Right kidney (tissue), 1 donor: ENCODE results near the gene PLCB1.

ENCODE experiments used
- DNase-seq: peaks from one replicate; pipeline ENCODE4 v3.0.0-alpha.2; 2016

The PLCB1 gene

DNA sequence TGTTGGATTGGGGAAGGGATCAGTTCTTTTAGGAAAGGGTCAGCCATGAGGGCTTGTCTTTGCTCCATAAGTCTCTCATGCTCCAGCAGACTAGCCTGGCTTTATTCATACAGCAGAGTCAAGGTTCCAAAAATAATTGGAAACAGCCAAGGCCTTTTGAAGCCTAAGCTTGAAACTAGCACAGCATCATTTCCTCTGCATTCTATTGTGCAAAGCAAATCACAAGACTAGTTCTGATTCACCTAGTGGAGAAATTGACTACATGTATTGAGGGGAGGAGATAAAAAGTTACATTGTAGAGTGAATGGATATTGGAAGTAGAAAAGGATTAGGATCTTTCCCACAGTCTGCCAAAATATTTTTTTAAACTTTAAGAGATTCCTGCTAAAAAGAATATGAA is 777.5 kb downstream of the PLCB1 start:
- DNase-seq: no peak

DNA sequence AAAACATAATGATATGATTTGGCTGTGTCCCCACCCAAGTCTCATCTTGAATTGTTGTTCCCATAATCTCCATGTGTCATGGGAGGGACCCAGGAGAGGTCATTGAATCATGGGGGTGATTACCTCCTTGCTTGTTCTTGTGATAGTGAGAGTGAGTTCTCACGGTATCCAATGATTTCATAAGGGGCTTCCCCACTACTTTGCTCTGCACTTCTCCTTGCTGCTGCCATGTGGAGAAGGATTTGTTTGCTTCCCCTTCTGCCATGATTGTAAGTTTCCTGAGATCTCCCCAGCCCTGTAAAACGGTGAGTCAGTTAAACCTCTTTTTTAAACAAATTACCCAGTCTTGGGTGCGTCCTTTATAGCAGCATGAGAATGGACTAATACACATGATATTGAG is 780.0 kb downstream of the PLCB1 start:
- no peak for DNase-seq

DNA sequence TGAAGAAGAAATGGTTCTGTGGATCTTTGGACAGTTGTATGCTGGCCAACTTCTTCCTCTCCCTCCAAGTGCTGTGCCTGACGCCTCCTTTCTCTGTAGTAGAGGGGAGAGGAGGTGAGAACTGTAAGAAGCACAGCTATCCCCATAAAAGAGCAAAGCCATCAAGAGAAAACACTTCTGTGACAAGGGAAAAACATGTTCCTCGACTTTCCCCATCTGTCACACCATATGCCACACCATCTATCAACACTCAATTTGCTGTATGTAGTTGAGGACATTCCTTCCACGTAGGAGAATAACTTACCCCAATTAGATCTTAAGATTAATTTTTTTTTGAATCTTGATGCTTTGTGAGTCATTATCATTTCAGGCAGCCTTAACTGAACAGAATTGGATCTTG is 780.7 kb downstream of the PLCB1 start:
- DNase-seq: no peak

DNA sequence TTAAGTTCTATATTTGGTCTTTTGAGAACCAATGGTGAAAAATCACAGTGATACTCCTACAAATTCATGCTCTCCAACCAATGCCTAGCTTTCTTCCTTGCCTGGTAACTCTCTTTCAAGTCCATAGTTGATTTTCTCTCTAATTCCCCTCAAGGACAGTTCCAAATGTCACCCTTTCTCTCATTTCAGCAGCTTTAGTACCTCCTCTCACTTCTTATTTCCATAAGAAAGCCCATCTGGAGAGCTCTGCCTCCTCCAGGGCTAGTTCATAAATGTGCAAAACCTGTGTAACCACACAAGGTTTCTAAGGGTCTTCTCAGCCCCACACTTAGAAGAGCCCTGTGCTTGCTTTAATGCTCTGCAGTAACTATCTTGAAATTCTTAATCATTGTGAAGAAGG is 781.4 kb downstream of the PLCB1 start:
- DNase-seq: no peak

DNA sequence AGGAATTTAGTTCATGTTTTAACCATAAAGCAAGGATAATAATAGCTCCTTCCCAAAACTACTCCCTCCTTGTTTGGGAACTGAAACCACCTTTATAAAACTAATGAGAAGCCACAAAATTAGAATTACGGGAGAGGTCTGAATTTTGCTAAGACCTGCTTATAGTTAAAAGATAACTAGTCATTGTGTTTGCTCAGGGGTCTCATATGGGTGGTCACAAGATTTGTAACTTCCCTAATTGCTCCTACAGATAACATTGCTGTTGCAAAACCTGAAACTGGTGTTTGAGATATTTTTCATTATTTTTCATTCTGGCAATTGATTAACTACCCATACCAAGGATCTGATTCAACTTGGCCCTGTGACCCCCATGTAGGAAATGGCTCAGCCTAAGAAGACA is 782.4 kb downstream of the PLCB1 start:
- no peak for DNase-seq

DNA sequence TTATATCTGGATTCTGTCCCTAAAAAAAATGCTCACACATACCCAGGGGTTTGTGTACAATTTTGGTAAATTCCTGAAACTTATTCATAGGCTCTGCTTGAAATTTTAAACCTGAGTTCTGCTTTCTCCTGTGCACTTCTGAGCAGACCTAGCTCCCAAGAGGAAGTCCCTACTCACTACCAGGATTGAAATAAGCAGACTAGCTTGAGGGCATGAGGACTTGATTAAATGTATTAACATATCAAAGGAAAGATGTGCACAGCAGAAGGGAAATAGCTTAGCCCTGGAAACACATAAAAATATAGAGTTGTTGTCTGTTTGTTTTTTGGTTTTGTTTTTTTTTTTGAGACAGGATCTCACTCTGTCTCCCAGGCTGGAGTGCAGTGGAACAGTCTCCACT is 785.0 kb downstream of the PLCB1 start:
- DNase-seq: no peak

DNA sequence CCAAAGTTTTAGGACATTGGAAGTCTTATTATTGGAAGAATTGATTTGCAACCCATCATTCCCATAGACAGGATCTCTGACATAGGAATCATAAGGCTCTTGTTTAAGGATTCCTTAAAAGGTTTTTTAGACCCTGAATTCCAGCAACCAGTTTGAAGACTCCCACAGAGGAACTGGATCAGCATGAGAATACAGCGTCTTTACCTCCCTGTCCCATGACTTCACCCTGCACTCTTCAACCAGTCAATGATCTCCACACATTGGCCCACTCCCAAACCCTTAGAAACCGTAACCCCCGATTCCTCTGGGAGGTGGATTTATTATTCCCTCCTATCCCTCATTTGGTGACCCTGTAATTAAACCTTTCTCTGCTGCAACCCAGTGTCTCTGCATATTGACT is 786.1 kb downstream of the PLCB1 start:
- DNase-seq: no peak

DNA sequence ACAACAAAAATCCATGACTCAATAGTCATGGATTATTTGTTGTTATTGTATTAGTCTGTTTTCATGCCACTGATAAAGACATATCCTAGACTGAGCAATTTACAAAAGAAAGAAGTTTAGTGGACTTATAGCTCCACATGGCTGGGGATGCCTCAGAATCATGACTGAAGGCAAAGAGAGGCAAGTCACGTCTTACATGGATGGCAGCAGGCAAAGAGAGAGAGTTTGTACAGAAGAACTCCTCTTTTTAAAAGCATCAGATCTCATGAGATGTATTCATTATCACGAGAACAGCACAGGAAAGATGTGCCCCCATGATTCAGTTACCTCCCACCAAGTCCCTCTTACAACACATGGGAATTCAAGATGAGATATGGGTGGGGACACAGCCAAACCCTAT is 792.5 kb downstream of the PLCB1 start:
- no peak for DNase-seq

DNA sequence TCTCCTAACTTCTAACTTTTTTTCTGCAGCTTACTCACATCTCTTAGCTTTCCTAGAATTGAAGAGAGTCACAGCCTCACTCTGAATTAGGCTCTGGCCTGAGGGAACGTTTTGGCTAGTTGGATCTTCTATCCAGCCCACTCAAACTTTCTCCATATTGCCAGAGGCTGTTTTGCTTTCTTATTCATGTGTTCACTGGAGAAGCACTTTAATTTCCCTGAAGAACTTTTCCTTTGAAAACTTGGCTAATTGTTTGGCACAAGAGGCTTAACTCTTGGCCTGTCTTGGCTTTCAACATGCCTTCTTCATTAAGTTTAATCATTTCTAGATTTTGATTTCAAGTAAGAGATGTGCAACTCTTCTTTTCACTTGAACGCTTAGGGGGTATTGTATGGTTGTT is 798.7 kb downstream of the PLCB1 start:
- DNase-seq: no peak

DNA sequence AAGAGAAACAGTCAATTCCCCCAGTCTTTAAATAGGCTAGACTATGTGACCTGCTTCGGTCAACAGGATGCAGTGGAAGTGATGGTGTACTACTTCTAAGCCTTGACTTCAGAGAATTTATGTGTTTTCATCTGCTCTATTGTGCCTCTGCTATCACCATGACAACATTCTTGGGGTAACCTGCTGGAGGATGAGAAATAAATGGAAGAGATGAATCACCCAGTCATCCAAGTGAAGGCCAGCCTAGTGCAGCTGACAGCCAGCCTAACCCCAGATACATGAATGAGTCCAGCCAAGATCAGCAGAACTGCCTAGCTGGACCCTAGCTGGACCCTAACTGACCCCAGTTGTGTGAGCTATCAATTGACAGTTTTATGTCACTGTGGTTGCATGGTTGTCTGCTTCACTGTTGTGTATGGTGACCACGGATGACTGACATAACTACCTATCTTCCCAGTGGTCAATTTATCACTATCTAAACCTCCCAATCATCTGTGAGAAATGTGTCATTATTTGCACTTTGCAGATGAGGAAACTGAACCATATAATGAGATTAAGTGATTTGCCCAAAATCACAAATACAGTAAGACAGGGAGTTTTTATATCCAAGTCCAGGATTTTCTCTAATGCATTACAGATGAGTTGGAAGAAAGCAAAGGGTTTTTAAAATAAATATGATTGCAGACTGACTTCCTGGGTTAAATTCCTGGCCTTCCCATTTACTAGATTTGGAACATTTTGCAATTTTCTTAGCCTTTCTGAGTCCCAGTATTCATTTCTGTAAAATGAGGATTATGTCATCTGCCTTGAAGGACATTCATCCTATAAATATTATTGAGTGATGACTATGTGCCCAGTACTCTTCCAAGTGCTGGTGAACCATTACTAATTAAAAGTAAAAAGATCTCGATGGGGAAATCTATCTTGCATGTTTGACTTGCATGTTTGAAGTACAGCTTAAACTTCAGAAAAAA is 800.4 kb downstream of the PLCB1 start:
- DNase-seq: no peak

DNA sequence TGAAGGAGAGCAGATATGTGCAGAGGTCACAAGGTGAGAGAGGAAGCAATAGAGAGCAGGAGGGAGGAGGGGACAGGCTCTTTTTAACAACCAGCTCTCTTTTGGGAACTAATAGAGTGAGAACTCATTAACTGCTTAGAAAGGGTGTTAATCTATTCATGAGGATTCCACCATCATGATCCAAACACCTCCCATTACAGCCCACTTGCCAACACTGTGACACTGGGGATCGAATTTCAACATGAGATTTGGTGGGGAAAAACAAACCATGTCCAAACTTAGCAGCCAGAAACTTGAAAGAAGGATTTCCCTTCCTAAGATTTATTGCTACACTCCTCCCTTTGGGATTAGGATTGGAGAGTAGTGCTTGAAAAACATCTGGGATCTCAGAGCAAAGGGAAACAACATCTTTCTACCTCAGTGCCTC is 801.3 kb downstream of the PLCB1 start:
- DNase-seq: no peak

DNA sequence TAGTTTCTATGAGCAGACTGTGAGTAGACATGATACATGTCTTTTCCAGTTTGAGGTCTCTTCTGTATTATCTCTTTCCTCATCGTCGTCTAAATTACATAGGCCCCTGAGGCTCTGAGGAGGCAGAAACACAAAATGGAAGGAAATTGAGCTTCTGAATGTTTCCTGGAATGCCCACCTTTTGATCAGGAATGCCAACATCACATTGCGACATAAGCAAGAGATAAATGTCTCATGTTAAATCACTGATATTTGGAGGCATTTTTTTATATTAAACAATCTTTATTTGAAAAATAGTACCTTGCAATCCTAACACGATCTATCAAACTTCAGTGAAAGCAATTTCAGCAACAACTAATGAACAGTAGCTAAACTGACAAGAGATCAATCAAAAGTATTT is 802.3 kb downstream of the PLCB1 start:
- no peak for DNase-seq
